Activated T-cell treated with anti-CD3 and anti-CD28 coated beads, Interleukin-2, amount 50 U/mL, for 72 hours (primary cell): Measurements from ENCODE around the gene SPATA6L. TPM values are rescaled to one million over a fixed set of nuclear protein-coding genes. Genes with fewer than 3 reads are reported as not detected.

Experiments used
- ATAC-seq, 2 donors: fragments of 150-1000 bp; cut with Tn5 transposase; replicated peaks in 1 of 2; 2 replicates each; pipeline ENCODE4 v1.10.0; 2021; ENCODE audit warnings: moderate library complexity in 2 of 2, mild to moderate bottlenecking in 1 of 2
- DNase-seq, 2 donors: peaks; one replicate each; pipeline ENCODE4 v3.0.0; 2021 to 2022; ENCODE audit warnings: mixed read lengths in 1 of 2
- H3K27ac Mint-ChIP-seq: one replicate; pipeline ENCODE4 v1.8.0; 2022; ENCODE audit warnings: mild to moderate bottlenecking, moderate library complexity, mixed read lengths
- H3K27me3 Mint-ChIP-seq: one replicate; pipeline ENCODE4 v1.8.0; 2022; ENCODE audit warnings: low read depth, mixed read lengths
- H3K36me3 Mint-ChIP-seq, 2 donors: one replicate each; pipeline ENCODE4 v1.8.0; 2022; ENCODE audit warnings: mixed read lengths in 2 of 2, mild to moderate bottlenecking in 1 of 2; ENCODE audit not compliant: insufficient read depth in 2 of 2
- H3K4me1 Mint-ChIP-seq: one replicate; pipeline ENCODE4 v1.8.0; 2022; ENCODE audit warnings: low read depth, mixed read lengths
- H3K4me3 Mint-ChIP-seq, 2 donors: one replicate each; pipeline ENCODE4 v1.8.0; 2022; ENCODE audit warnings: mild to moderate bottlenecking in 2 of 2, mixed read lengths in 2 of 2, moderate library complexity in 2 of 2
- H3K9me3 Mint-ChIP-seq, 2 donors: one replicate each; pipeline ENCODE4 v1.8.0; 2022; ENCODE audit warnings: mixed read lengths in 2 of 2
- total RNA-seq, 2 donors: library from RNA; stranded (reverse); gene quantifications; one replicate each; pipeline ENCODE4 v1.2.3, GENCODE V29; 2022

The SPATA6L gene
- total RNA-seq, 2 donors from 2014 or later, result 0.60 to 0.90 TPM

DNA sequence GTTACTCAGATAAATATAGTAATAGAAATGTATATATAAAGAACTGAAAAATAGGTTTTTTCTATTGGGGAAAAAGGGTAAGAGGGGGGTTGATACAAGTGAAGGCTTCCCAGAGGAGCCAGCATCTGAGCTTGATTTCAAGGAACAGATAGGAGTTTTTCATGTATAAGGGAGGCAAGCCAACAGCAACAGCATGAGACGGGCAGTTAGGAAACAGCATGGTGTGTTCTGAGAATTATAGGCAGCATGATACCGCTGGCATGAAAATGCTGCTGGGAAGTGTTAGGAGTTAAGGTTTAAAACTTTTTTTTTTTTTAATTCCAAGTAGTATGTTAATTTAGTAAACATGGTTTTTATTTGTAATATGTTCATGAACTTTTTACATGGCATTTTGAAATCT is 22.7 kb upstream of the SPATA6L start:
- Mint-ChIP-seq H3K4me3 (no peak overlapping the region), H3K4me1 (peaks cover 64% of the 10 kb centered on the region), H3K27ac (peak overlapping the region; percentile 60), H3K27me3 (no peaks in the 10 kb centered on the region), H3K36me3 (peaks cover 4 to 14% of the 10 kb centered on the region in 2 donors), H3K9me3 (no peaks in the 10 kb centered on the region)
- DNase-seq (no peak), ATAC-seq (no peak)

DNA sequence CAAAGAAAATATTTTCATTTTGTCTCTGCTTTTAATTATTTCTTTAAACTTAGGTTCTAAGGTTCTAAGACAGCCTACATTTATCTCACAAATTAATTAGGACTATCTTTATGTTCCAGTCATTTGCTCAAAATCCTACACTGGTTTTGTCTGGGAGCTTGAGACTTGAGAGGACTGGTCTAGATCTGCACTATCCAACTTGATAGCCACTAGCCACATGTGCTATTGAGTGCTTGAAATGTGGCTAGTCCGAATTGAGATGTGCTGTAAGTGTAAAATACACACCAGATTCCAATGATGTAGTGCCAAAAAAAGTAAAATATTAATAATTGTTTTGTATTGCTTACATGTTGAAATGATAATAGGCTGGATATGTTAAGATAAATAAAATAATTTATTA is 20.3 kb upstream of the SPATA6L start:
- ATAC-seq (no peak), DNase-seq (no peak)
- no peaks in the 10 kb centered on the region for H3K27me3 Mint-ChIP-seq
- H3K36me3 Mint-ChIP-seq, result peaks cover 4 to 11% of the 10 kb centered on the region in 2 donors
- H3K4me3 Mint-ChIP-seq, result no peak overlapping the region
- H3K27ac Mint-ChIP-seq, result no peak overlapping the region
- H3K4me1 Mint-ChIP-seq, result peaks cover 56% of the 10 kb centered on the region
- no peaks in the 10 kb centered on the region for H3K9me3 Mint-ChIP-seq

DNA sequence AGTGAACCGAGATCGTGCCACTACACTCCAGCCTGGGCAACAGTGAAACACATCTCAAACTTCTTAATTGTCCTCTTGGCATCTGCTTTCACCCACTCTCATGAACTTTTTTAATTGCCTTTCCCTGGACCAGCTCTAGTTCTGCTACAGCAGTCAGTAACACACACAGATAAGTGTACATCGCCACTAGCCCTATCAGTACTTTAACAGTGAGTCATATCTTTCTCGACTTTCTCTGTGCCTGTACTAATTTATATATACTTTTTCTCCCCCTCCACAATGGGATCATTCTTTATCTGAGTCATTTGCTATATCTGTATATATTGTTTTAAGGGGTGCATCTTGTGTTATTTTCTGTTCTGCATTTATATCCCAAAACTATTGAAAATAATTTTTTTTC is 19.8 kb upstream of the SPATA6L start:
- Mint-ChIP-seq H3K4me1 (peaks cover 51% of the 10 kb centered on the region), H3K36me3 (peaks cover 4 to 11% of the 10 kb centered on the region in 2 donors), H3K27me3 (no peaks in the 10 kb centered on the region), H3K27ac (no peak overlapping the region), H3K4me3 (no peak overlapping the region), H3K9me3 (no peaks in the 10 kb centered on the region)
- ATAC-seq, result peak in 1 of 2 donors; percentile 33
- no peak for DNase-seq

DNA sequence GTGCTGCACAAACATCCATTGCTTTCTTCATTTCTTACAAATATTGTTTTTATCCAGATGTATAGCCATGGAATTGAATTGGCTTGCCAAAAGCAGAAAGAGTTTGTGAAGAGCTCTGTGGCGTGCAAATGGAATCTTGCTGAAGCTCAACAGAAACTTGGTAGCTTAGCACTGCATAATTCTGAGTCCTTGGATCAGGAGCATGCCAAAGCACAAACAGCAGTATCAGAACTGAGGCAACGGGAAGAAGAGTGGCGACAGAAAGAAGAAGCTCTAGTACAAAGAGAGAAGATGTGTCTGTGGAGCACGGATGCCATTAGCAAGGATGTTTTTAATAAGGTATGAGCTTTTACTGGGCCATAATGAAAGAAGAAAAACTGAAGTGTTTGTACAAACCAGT is 18.5 kb upstream of the SPATA6L start:
- DNase-seq (no peak), ATAC-seq (no peak)
- no peak overlapping the region for H3K4me3 Mint-ChIP-seq
- no peak overlapping the region for H3K27ac Mint-ChIP-seq
- H3K4me1 Mint-ChIP-seq, result peaks cover 39% of the 10 kb centered on the region
- H3K36me3 Mint-ChIP-seq, result peaks cover 4 to 11% of the 10 kb centered on the region in 2 donors
- no peaks in the 10 kb centered on the region for H3K27me3 Mint-ChIP-seq
- no peaks in the 10 kb centered on the region for H3K9me3 Mint-ChIP-seq

DNA sequence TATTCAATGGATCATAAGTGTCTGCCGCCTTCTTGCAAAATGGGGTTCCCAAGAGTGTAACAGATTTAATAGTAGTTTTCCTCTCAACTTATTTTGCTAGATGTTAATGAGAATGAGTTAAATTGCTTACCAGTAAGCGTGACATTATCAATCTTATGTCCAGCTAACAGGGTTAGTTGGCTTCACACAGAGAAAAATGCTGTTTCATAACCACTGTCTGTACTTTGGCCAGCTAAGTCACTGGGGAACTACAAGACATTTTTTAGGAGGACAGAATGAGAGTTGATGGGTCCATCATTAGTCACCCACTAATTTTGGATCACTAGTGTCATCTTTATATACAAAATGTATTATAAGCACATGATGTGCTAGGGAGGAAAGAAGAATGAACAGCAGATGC is 14.5 kb upstream of the SPATA6L start:
- H3K27me3 Mint-ChIP-seq, result no peaks in the 10 kb centered on the region
- H3K36me3 Mint-ChIP-seq, result peaks cover 4 to 9% of the 10 kb centered on the region in 2 donors
- DNase-seq (no peak), ATAC-seq (no peak)
- H3K27ac Mint-ChIP-seq, result no peak overlapping the region
- no peak overlapping the region for H3K4me3 Mint-ChIP-seq
- no peaks in the 10 kb centered on the region for H3K9me3 Mint-ChIP-seq
- H3K4me1 Mint-ChIP-seq, result peaks cover 19% of the 10 kb centered on the region

DNA sequence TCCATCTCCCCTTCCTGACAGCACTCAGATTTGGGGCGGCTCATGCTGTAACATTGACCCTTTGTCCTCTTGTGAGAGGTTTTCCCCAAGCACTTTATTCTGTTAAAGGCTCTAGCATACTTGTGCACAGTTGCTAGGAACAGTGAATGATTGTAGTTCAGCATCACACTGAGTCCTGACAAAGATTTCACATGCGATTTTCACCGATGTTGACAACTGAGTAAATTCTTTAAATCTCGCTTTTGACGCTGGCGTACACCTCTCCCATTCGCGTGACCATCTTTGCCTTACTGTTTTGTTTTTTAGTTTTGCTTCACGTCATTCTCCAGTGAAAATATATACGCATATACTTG is 13.9 kb upstream of the SPATA6L start:
- peaks cover 14% of the 10 kb centered on the region for H3K4me1 Mint-ChIP-seq
- no peak overlapping the region for H3K27ac Mint-ChIP-seq
- H3K9me3 Mint-ChIP-seq, result no peaks in the 10 kb centered on the region
- H3K4me3 Mint-ChIP-seq, result no peak overlapping the region
- DNase-seq, result no peak
- no peak for ATAC-seq
- H3K36me3 Mint-ChIP-seq, result peaks cover 4 to 5% of the 10 kb centered on the region in 2 donors
- H3K27me3 Mint-ChIP-seq, result no peaks in the 10 kb centered on the region

DNA sequence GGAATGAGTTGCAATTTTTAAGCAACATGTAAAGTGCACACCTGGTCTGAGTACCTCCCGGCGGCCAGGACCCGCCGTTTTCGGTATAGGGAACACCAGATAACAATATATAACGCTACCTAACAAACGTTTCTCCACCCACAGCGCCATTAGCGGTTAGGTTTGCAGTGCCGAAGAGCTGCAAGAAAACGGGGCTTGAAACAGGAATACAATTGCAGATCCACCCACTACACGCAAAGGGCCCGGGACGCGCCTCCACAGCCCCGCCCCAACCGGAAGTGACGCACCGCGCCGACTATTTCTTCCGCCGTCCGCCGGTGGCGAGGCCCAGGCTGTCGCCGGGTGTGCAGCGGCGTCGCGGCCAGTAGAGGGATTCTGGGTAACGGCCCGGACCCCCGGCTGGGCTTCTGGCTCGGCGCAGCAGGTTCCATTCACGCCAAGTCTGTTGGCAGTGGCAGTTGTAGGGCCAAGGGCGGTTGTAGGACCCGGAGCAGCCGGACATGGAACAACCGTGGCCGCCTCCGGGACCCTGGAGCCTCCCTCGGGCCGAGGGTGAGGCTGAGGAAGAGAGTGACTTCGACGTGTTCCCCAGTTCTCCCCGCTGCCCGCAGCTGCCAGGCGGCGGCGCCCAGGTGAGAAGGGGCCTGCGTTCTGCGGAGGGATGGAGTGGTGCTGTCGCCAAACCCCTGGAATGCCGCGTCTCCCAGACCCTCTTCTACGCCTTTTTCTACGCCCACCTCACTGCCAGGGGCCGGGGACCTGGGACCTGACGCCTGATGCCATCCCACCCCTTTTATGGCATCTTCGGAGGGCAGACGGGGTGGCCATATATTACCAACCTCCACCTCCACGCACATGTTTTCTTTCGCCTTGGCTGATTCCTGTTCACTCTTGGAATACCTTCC is 13.2 kb upstream of the SPATA6L start, which contains the start of gene CDC37L1:
Gene CDC37L1 (plus strand): TSS at position 302 of the 905 bp plus-strand sequence. CDS start 199 bp downstream, at position 501.
- peak; percentile 98 for ATAC-seq
- Mint-ChIP-seq H3K4me1 (peaks cover 9% of the 10 kb centered on the region), H3K27me3 (no peaks in the 10 kb centered on the region), H3K9me3 (no peaks in the 10 kb centered on the region), H3K27ac (no peak within 1 kb of the TSS), H3K36me3 (peaks cover 0 to 2% of the 10 kb centered on the region in 2 donors), H3K4me3 (no peak within 1 kb of the TSS)
- DNase-seq, result peak; percentile 99 to 100

DNA sequence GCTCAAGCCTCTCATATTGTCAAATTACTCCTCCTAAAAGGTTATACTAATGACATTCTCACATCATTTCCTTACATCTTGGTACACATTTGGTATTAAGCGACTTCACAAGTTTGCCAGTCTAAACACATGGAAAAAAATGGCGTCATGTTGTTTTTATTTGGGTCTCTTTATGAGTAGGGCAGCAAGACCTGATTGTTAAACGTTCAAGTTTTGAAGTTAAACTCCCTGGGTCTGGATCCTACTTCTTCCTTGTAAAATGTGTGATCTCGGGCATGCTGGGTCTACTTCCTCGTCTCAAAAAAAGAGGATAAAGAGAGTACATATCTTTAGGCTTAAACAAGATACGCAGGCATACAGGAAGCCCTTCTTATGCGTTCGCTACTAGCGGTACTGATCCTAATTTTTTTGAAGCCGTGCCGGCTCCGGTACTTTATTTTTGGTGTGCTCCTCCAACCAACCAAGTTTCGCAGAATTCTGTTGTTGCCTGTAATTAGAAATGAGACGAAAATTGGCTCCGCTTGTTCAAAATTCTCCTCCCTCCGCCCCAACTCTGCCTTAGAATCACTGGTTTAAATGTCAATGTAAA is 12.5 kb upstream of the SPATA6L start:
- Mint-ChIP-seq H3K27me3 (no peaks in the 10 kb centered on the region), H3K4me1 (peaks cover 5% of the 10 kb centered on the region), H3K9me3 (no peaks in the 10 kb centered on the region), H3K36me3 (peaks cover 0 to 2% of the 10 kb centered on the region in 2 donors), H3K27ac (no peak overlapping the region), H3K4me3 (no peak overlapping the region)
- ATAC-seq (peak; percentile 4 to 14), DNase-seq (peak; percentile 9 to 37)

DNA sequence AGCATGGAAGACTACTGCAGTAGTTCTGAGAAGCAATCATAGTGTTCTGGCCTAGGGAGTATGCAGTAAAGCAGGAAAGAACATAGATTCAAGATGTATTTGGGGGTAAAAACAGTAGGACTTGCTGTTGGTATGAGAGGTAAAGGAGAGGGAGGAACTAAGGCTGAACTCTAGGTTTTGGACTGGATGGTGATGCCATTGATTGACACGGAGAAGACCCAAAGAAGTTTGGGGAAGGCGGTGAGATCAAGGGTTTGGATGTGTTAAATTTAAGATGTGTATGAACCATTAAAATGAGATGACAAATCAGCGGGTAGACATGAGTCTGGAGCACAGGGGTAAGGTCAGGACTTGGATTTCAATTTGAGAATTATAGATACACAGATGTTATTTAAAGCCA is 11.1 kb upstream of the SPATA6L start:
- DNase-seq, result no peak
- Mint-ChIP-seq H3K9me3 (no peaks in the 10 kb centered on the region), H3K4me3 (no peak overlapping the region), H3K36me3 (no peaks in the 10 kb centered on the region), H3K27ac (no peak overlapping the region), H3K4me1 (no peaks in the 10 kb centered on the region), H3K27me3 (no peaks in the 10 kb centered on the region)
- no peak for ATAC-seq

DNA sequence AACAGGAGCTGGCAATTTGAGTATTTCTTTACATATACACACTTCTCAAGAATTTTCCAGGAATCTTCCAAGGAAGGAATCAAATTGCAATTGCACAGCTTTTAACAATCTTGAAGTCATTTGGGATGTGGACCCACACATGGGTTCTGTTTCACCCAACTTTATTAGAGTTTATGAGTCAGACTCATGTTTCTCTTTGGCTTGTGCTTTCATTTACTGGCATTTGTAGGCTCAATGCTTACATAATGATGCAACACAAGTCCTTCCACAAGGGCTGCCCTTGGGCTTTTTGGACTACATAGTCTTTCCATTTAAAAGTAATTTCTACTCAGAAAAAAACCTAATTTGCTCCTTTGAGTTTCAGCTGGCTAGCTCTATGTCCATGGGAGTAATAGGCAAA is 8.5 kb upstream of the SPATA6L start:
- no peaks in the 10 kb centered on the region for H3K36me3 Mint-ChIP-seq
- H3K4me3 Mint-ChIP-seq, result no peak overlapping the region
- H3K9me3 Mint-ChIP-seq, result no peaks in the 10 kb centered on the region
- H3K27ac Mint-ChIP-seq, result no peak overlapping the region
- H3K4me1 Mint-ChIP-seq, result peaks cover 17% of the 10 kb centered on the region
- ATAC-seq (no peak), DNase-seq (no peak)
- no peaks in the 10 kb centered on the region for H3K27me3 Mint-ChIP-seq

DNA sequence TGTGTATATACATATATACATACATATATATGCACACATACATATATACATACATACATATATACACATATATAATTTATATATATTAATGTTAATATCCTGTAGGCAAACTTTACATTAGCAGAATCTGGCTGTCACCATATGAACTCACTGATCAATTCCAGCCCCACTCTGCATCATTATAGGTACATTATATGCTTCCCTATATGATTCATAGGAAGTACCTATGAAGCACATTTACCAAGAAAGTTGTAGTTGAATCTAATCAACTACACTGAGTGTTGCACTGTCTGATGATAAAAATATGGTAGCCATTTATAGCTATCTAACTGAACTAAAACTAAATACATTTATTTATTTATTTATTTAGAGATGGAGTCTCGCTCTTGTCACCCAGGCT is 5.5 kb upstream of the SPATA6L start:
- Mint-ChIP-seq H3K36me3 (no peaks in the 10 kb centered on the region), H3K27me3 (no peaks in the 10 kb centered on the region)

DNA sequence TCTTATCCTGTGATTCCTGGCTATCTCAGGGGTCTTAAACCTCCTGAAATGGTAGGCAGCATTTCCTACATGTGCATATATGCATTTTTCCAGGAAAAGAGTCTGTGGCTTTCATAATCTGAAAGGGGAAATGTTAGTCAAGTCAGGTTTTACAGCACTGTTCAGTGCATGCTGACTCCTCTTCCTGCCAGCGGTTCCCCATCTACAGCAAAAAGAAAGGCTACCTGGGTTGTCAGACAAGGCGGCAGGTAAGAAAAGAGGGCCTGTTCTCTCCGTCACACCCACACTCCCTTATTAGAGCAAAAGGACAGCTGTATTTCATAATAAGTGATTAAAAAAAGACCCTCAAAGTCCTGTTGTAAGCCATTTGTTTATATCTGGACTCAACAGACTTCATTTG is 4.3 kb upstream of the SPATA6L start:
- H3K36me3 Mint-ChIP-seq, result no peaks in the 10 kb centered on the region
- ATAC-seq (peak in 1 of 2 donors; percentile 31), DNase-seq (no peak)
- H3K9me3 Mint-ChIP-seq, result no peaks in the 10 kb centered on the region
- peak overlapping the region; percentile 29 to 33 for H3K4me3 Mint-ChIP-seq
- H3K27me3 Mint-ChIP-seq, result no peaks in the 10 kb centered on the region
- peaks cover 49% of the 10 kb centered on the region for H3K4me1 Mint-ChIP-seq
- peak overlapping the region; percentile 35 for H3K27ac Mint-ChIP-seq

More for the DNA sequence above, 5.5 kb upstream of the SPATA6L start:
- peak; percentile 67 to 76 for ATAC-seq
- Mint-ChIP-seq H3K9me3 (no peaks in the 10 kb centered on the region), H3K27ac (no peak overlapping the region), H3K4me1 (peaks cover 37% of the 10 kb centered on the region), H3K4me3 (no peak overlapping the region)
- DNase-seq, result no peak

DNA sequence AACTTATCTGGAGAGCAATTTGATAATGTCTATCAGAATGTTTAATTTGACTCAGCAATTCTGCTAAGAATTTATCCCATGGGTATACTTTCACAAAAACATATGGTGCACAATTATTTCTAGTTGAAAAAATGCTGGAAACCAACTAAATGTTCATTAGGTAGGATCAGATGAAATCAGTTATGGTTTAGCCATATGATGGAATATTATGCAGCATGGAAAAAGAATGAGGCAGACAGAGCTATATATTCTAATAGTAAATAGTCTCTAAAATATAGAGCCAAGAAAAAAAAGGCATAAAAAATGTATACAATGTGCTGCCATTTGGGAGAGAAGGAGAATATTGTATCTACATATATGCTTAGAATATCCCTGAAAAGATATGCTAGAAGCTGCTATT is 3.6 kb upstream of the SPATA6L start:
- Mint-ChIP-seq H3K27me3 (no peaks in the 10 kb centered on the region), H3K9me3 (no peaks in the 10 kb centered on the region), H3K4me1 (peaks cover 56% of the 10 kb centered on the region), H3K36me3 (no peaks in the 10 kb centered on the region), H3K27ac (no peak overlapping the region), H3K4me3 (no peak overlapping the region)
- DNase-seq, result no peak
- no peak for ATAC-seq
